HS-5 (cell line): Measurements from ENCODE around the gene PCLO.

Experiments used
- DNase-seq: peaks from one replicate; pipeline ENCODE4 v3.0.0-alpha.2; 2012; ENCODE audit warnings: low read depth

The PCLO gene

DNA sequence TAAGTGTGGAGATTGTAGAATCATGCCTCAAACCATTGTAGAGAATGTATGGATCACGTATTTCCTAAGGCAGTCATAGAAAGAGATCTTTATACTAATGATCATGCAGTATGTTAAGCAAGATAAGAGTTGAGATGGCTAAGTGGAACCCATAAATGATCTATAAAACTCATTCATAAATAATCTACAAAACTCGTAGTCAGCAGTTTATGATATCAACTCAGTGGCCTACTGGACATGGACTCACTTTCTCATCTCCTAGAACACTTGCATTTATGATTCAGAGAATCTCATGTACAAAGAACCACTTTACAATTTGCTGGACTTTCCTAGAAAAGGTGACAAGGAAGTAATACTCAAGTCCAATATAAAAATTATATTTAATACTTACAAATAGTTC, 339.6 kb downstream of the PCLO start:
- DNase-seq: no peak

GRCh38 chr7:82821037-82821436, 341.6 kb downstream of the PCLO start:
- no peak for DNase-seq

DNA sequence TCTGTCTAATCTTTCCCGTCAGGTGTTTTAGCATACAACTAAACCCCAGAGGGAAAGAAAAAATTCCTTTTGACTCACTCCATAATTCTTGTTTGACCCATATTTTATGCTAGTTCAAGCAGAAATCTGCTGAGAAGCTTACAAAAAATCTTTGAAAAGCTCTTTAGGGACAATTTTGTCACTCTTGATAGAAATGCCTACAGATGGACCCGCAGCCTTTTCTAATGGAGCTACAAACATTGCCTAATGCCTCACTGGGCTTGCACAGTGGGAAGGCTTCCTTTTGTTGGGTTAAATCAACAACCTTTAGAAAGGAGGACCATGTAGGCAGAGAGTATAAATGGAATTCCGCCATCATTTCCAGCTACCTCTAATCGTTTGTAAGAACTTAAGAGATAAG, 344.5 kb downstream of the PCLO start:
- no peak for DNase-seq

DNA sequence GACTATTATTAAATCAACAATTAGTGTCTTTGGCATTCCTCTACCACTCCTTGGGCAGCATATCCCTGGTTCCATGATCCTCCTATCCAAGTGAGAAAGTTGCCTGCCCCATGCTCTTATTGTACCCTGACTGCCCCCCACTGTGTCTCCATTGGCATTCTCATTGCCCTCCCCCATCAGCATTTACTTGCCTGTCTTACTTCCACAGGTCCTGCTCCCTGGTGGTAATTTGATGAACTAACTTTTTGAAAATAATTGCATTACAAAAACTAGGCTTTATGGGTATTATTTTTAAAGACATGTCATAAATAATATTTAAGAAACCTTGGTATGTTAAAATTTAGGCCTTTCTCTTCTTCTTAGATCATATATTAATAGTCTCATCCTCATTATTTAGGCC, 346.4 kb downstream of the PCLO start:
- no peak for DNase-seq

- DNase-seq: peak; percentile 50
These were observed 352.0 kb downstream of the PCLO start for GRCh38 chr7:82810558-82811259.

DNA sequence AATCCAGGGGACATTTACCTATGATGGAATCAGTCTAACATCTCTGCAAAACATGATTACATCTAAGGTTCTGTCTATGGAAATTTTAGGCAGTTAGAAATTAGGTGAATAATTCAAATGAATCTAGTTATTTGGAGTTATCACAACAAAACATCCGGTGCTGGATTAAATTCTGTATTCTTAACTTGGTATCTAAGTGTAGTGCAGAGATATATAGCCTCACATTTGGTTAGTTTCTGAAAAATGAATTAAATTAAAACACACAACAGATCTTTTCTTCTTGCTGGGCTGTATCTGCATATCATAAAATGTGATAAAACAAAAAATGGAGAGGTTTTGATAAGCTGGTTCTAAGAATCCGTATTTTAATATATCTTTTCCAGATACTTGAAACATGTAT, 354.1 kb downstream of the PCLO start:
- no peak for DNase-seq

DNA sequence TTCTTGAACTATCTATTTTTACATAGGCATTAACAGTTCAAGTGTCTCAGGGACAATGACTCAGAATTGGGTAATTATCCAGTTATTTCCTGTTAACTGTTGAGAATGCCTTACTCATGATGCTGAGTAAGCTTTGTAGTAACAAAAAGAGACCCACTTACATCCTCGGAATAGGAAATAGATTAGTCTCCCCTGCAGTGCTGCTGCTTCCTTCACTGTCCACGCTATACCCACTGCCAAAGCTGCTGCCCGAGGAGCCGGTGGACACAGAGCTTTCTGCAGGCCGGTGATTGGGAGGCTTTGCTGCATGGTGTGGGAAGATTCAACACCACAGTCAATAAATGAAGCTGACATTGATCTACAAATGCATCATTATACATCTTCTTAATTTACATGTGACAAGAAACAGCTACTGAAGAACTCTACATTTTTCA, 357.1 kb downstream of the PCLO start:
- peak; percentile 79 for DNase-seq

- no peak for DNase-seq
These were observed 359.3 kb downstream of the PCLO start for GRCh38 chr7:82803411-82803810.

DNA sequence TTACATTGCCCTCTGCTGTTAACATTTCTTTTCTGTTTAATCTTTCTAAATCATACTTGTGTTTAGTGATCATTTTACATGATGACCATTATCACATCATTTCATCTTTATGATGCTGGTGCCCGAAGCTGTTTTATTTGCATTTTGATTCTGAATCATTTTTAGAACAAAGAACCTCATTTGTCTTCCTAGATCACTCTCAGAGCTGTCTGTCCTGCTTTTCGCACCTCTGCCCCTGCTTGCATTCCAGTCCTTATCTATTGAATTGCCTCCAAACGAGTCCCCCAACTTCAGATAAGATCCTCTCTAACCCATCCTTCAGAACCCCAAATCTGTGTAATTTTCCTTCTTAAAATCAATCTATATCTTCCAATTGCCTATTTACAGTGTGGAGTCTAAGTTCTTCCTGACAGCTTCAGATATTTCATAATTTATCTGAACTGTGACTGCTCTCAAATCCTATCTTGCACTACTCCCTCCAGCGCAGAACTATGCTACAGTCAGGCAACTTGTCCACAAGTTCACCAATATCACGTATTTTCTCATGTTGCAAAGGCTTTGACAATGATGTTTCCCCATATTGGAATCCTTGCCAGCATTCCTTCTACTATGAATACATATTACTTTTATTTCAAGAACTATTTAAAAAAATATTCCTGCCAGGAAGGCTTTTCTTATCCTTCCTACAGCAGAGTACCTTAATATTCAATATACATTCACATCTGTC, 372.6 kb downstream of the PCLO start:
- DNase-seq: no peak

DNA sequence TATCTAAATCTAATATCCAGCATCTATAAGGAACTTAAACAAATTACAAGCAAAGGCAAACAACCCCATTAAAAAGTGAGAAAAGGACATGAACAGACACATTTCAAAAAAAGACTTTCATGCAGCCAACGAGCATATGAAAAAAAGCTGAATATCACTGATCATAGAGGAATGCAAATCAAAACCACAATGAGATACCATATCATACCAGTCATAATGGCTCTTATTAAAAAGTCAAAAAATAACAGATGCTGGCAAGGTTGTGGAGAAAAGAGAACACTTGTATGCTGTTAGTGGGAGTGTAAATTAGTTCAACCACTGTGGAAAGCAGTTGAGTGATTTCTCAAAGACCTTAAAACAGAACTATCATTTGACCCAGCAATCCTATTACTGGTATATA, 384.7 kb downstream of the PCLO start:
- no peak for DNase-seq

DNA sequence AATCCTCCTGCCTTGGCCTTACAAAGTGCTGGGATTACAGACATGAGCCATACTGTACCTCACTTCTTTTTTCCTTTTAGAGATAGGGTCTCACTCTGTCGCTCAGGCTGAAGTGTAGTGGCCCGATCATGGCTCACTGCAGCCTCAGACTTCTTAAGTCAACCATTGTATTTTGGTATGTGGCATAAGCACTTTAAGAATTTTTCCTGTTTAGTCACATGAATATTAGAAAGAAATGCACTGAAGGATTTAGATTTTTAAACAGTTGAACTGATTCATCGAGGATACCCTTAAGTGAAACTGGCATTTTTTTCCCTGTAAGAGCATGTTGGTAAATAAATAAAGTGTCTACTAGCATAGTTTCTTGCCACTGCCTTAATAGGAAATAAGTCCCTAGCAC, 399.8 kb downstream of the PCLO start:
- no peak for DNase-seq

DNA sequence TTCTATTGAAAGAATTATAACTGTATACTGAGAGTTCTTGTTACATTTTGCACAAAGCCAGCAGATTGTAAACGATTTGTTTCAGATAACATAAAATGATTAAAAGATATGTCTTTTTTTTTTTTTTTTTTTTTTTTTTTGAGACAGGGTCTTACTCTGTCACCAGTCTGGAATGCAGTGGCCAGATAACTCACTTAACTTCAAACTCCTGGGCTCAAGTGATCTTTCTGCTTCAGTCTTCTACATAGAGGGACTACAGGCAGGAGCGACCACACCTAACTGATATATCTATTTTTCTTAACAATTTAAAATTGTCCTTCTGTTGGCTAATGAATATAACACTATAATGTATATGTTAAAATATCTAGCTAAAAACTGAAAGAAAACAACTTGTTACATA, 401.9 kb downstream of the PCLO start:
- DNase-seq: no peak

GRCh38 chr7:82760074-82760473, 402.6 kb downstream of the PCLO start:
- no peak for DNase-seq

- peak; percentile 40 for DNase-seq
These were observed 406.8 kb downstream of the PCLO start for GRCh38 chr7:82755705-82756551.

- no peak for DNase-seq
These were observed 412.7 kb downstream of the PCLO start for GRCh38 chr7:82750007-82750406.

DNA sequence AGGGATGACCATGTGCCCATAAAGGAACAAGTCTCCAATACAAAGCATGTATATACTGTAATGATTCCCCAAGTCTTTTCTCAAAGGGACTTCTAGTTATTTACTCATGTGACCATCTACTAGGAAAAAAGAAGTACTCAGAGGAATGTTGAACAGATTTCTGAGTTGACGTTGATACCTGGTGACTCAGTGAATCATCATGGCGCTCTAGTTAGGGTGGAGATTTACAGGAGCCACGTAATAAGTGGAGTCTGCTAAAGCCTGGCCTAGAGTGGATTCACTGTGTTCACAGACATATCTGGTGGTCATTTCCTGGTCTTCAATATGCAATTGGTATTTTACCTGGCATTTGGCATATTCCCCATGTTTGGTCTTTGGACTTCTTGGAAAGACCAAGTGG, 416.9 kb downstream of the PCLO start:
- DNase-seq: no peak

DNA sequence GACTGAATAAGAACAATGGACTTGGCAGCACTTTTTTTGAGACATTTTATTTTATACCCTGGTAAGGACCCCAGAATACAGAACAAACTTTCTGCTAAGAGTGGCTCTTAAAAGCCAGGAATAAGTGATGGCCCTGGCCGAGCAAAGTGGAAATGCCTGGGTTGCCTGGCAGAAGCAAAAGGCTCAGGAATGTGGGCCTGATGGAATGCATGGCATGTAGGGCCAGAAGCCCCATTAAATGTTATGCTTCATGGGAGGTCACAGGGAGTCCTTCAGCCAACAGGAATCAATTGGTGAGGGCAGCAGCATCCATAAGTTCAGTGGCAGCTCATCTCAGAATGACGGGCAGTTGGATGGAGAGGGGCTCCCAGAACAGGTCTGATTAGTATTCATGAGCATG, 417.6 kb downstream of the PCLO start:
- DNase-seq: no peak

DNA sequence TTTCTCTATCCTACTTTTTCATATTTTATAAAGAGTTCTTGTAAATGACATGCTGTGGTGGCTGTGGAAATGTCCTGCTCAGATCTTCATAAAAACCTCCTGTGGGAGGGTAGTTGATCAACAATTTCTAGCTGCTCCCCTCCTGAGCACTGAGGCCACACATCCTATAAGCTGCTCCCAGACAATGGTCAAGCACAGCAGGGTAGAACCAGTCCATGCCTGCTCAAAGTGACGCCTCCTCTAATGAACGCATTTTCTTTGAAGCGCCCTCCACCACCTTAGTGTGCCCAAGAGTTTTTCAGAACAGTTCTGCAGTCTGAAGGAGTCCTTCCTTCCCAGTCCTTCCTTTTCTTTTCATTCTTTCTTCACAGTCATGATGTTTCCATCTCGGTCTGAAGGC, 420.5 kb downstream of the PCLO start:
- DNase-seq: no peak

GRCh38 chr7:82741493-82741892, 421.2 kb downstream of the PCLO start:
- DNase-seq: no peak

DNA sequence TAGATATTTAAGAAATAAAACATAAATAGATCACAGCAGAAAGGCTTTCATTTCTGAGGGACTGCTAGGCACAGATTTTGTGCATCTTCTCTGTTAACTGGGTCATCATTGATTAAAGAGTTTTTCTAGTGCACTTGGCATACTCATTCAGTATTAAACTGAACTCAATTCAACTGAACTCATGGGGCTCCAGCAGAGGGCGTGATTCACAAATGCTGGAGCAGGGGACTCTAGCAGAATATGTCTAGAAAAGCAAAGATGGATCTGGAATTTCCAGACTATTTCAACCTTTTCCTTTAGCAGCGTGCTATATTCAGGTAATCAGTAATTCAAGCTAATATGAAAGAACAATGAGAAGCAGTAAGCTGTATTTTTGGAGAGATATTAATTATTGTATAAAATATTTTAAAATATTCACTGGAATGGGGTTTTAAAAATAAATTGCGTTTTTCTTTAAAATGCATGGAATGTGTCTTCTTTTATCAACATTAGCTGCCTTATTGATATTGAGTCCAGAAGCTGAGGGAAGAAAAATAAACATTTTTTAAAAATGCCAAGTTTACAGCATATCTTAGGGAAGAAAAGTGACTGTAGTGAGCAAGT, 422.3 kb downstream of the PCLO start:
- DNase-seq: no peak

DNA sequence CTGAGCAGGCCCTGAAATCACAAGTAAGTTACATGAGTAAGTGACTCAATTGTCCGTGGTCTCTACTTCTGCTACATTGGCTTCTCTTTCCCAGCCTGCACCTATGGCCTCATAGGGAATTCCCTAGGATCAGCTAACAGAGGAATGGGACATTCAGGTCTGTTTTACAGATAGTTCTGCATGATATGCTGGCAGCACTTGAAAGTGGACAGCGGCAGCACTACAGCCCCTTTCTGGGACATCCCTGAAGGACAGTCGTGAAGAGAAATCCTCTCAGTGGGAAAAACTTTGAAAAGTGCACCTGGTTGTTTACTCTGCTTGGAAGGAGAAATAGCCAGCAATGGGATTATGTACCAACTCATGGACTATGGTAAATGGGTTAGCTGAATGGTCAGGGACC, 426.1 kb downstream of the PCLO start:
- DNase-seq: no peak

DNA sequence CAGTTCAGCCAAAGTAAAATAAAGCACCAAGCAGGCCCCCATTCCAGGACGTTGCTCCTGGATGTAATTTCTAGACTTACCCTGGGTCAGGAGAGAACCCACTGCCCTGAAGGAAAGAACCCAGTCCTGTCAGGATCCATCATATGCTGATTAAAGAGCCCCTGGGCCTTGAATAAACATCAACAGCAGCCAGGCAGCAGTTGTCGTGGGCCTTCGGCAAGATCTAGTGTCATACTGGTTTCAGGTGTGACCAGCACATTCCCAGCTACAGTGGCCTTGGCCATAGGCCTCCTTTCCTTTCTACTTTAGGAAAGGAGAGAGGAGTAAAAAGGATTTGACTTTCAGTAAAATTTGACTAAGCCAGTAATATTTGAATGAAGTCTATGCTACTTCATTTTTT, 430.0 kb downstream of the PCLO start:
- DNase-seq: no peak
